Stimulated activated CD8-positive, alpha-beta memory T cell treated with anti-CD3 and anti-CD28 coated beads, Interleukin-2, amount 100 ng/mL, for 1 hour (primary cell): Measurements from ENCODE around the gene RNF112.

ENCODE experiments used
- DNase-seq, 2 donors: peaks; one replicate each; pipeline ENCODE4 v3.0.0-alpha.2; 2020; ENCODE audit warnings: low read depth in 2 of 2

Gene RNF112

GRCh38 chr17:19388791-19389785 is 21.9 kb upstream of the RNF112 start:
- DNase-seq, result no peak

- DNase-seq, result no peak
Measured at GRCh38 chr17:19390951-19391350, 20.1 kb upstream of the RNF112 start.

GRCh38 chr17:19391432-19391831 is 19.6 kb upstream of the RNF112 start:
- DNase-seq, result no peak

GRCh38 chr17:19392303-19392702 is 18.7 kb upstream of the RNF112 start:
- DNase-seq, result no peak

- DNase-seq, result no peak
Measured at GRCh38 chr17:19397556-19398041, 13.4 kb upstream of the RNF112 start.

GRCh38 chr17:19398301-19399181 is 12.5 kb upstream of the RNF112 start:
- no peak for DNase-seq

GRCh38 chr17:19399750-19400450 is 11.1 kb upstream of the RNF112 start:
- DNase-seq, result no peak

- DNase-seq, result no peak
Measured at GRCh38 chr17:19401321-19402010, 9.6 kb upstream of the RNF112 start.

- no peak for DNase-seq
Measured at GRCh38 chr17:19402171-19402570, 8.9 kb upstream of the RNF112 start.

- no peak for DNase-seq
Measured at GRCh38 chr17:19403021-19403420, 8.0 kb upstream of the RNF112 start.

GRCh38 chr17:19404264-19404663 is 6.8 kb upstream of the RNF112 start:
- DNase-seq, result no peak

GRCh38 chr17:19405114-19405513 is 5.9 kb upstream of the RNF112 start:
- DNase-seq, result no peak

GRCh38 chr17:19407601-19408345 is 3.3 kb upstream of the RNF112 start:
- DNase-seq, result no peak

- no peak for DNase-seq
Measured at GRCh38 chr17:19408346-19408710, 2.7 kb upstream of the RNF112 start.

- DNase-seq, result no peak
Measured at GRCh38 chr17:19409066-19409465, 2.0 kb upstream of the RNF112 start.

- no peak for DNase-seq
Measured at GRCh38 chr17:19409509-19409908, 1.5 kb upstream of the RNF112 start.

GRCh38 chr17:19410091-19410490 is 941 bp upstream of the RNF112 start:
- DNase-seq, result no peak

- no peak for DNase-seq
Measured at GRCh38 chr17:19411631-19412030, 599 bp downstream of the RNF112 start.

GRCh38 chr17:19412510-19412909 is 1.5 kb downstream of the RNF112 start:
- DNase-seq, result no peak

- DNase-seq, result no peak
Measured at GRCh38 chr17:19412984-19413383, 2.0 kb downstream of the RNF112 start.
